ENCODE measurements around the gene GINS2.

- TF ChIP-seq POLR2A (IDR thresholded peaks at IDR 0.05; ENCODE audit: low read length) (no peak), GATA1 (IDR thresholded peaks at IDR 0.05; ENCODE audit: low read depth, low read length) (no peak)
Measured at GRCh38 chr16:85652431-85653221, 36.1 kb downstream of the GINS2 start.
